ENCODE data around the gene KLF4.

KLF4 gene

GRCh38 chr9:107484117-107484723 lies 5.3 kb downstream of the KLF4 start:
- Mint-ChIP-seq H3K36me3 (ENCODE audit: low read depth) (no peaks in the 10 kb centered on the region), H3K4me1 (no peaks in the 10 kb centered on the region), H3K9me3 (no peaks in the 10 kb centered on the region), H3K27me3 (ENCODE audit: low read depth, poor library complexity) (peaks cover 49% of the 10 kb centered on the region), H3K27ac (no peak overlapping the region), H3K4me3 (no peak overlapping the region)
- TF ChIP-seq CTCF (IDR thresholded peaks at IDR 0.05), result peak; percentile 54
- no peak for DNase-seq

GRCh38 chr9:107483666-107484065 lies 5.9 kb downstream of the KLF4 start:
- TF ChIP-seq CTCF (IDR thresholded peaks at IDR 0.05), result no peak
- no peak for DNase-seq
- no peak overlapping the region for H3K4me3 Mint-ChIP-seq
- no peaks in the 10 kb centered on the region for H3K4me1 Mint-ChIP-seq
- no peaks in the 10 kb centered on the region for H3K9me3 Mint-ChIP-seq
- H3K36me3 Mint-ChIP-seq (ENCODE audit: low read depth), result no peaks in the 10 kb centered on the region
- H3K27ac Mint-ChIP-seq, result no peak overlapping the region
- peaks cover 47% of the 10 kb centered on the region for H3K27me3 Mint-ChIP-seq (ENCODE audit: low read depth, poor library complexity)

- no peaks in the 10 kb centered on the region for H3K4me1 Mint-ChIP-seq
- no peaks in the 10 kb centered on the region for H3K9me3 Mint-ChIP-seq
- no peak overlapping the region for H3K27ac Mint-ChIP-seq
- peaks cover 32% of the 10 kb centered on the region for H3K27me3 Mint-ChIP-seq (ENCODE audit: low read depth, poor library complexity)
- H3K36me3 Mint-ChIP-seq (ENCODE audit: low read depth), result no peaks in the 10 kb centered on the region
- DNase-seq, result no peak
- TF ChIP-seq CTCF (IDR thresholded peaks at IDR 0.05), result no peak
- no peak overlapping the region for H3K4me3 Mint-ChIP-seq
Observed at GRCh38 chr9:107481035-107481434, 8.5 kb downstream of the KLF4 start.

GRCh38 chr9:107480386-107480789 lies 9.2 kb downstream of the KLF4 start:
- Mint-ChIP-seq H3K27me3 (ENCODE audit: low read depth, poor library complexity) (peaks cover 28% of the 10 kb centered on the region), H3K36me3 (ENCODE audit: low read depth) (no peaks in the 10 kb centered on the region), H3K4me3 (no peak overlapping the region), H3K9me3 (no peaks in the 10 kb centered on the region), H3K27ac (no peak overlapping the region), H3K4me1 (no peaks in the 10 kb centered on the region)
- no peak for DNase-seq
- TF ChIP-seq CTCF (IDR thresholded peaks at IDR 0.05), result no peak

GRCh38 chr9:107478805-107479204 lies 10.8 kb downstream of the KLF4 start:
- TF ChIP-seq CTCF (IDR thresholded peaks at IDR 0.05), result no peak
- no peaks in the 10 kb centered on the region for H3K4me1 Mint-ChIP-seq
- H3K27me3 Mint-ChIP-seq (ENCODE audit: low read depth, poor library complexity), result peaks cover 28% of the 10 kb centered on the region
- H3K4me3 Mint-ChIP-seq, result no peak overlapping the region
- no peak overlapping the region for H3K27ac Mint-ChIP-seq
- no peaks in the 10 kb centered on the region for H3K9me3 Mint-ChIP-seq
- H3K36me3 Mint-ChIP-seq (ENCODE audit: low read depth), result no peaks in the 10 kb centered on the region
- DNase-seq, result no peak

- H3K4me1 Mint-ChIP-seq, result peaks cover 10% of the 10 kb centered on the region
- peaks cover 36% of the 10 kb centered on the region for H3K27me3 Mint-ChIP-seq (ENCODE audit: low read depth, poor library complexity)
- no peaks in the 10 kb centered on the region for H3K36me3 Mint-ChIP-seq (ENCODE audit: low read depth)
- no peak for TF ChIP-seq CTCF (IDR thresholded peaks at IDR 0.05)
- no peak for DNase-seq
- no peak overlapping the region for H3K4me3 Mint-ChIP-seq
- no peaks in the 10 kb centered on the region for H3K9me3 Mint-ChIP-seq
- no peak overlapping the region for H3K27ac Mint-ChIP-seq
Observed at GRCh38 chr9:107474124-107474523, 15.4 kb downstream of the KLF4 start.
